ENCODE data around the gene NOVA2.

NOVA2 gene, protein sequence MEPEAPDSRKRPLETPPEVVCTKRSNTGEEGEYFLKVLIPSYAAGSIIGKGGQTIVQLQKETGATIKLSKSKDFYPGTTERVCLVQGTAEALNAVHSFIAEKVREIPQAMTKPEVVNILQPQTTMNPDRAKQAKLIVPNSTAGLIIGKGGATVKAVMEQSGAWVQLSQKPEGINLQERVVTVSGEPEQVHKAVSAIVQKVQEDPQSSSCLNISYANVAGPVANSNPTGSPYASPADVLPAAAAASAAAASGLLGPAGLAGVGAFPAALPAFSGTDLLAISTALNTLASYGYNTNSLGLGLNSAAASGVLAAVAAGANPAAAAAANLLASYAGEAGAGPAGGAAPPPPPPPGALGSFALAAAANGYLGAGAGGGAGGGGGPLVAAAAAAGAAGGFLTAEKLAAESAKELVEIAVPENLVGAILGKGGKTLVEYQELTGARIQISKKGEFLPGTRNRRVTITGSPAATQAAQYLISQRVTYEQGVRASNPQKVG

GRCh38 chr19:45973553-45974338, at the start of gene NOVA2:
Gene NOVA2, minus strand, starts transcription at chr19:45973865. Its CDS starts 514 bp downstream, at chr19:45973351.
- DNase-seq (ENCODE audit: low read depth, low spot score): no peak

DNA sequence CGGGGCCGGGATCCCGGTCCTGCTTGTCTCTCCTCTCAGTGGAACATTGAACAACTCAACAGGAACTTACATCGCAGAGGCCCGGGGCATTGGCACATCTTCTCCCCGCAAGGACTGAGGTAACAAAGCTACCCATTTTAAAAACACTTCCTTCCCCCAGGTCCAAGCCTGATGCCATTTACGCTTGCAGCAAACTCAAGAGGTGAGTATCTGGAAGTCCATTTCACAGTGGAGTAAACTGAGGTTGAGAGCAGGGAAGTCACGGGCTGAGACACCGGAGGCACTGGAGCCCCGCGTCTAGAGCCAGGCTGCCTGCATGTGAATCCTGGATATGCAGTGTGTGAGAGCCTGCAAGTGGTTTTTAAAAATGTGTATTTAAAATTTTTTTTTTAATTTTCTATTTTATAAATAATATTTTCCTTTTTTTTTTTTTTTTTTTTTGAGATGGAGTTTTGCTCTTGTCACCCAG, 49.7 kb upstream of the NOVA2 start:
- DNase-seq (ENCODE audit: low read depth, low spot score): no peak

- DNase-seq (ENCODE audit: low read depth, low spot score): no peak
Measured at GRCh38 chr19:46022431-46023310, 49.0 kb upstream of the NOVA2 start, which contains the start of gene PGLYRP1. Gene PGLYRP1, minus strand, starts transcription at chr19:46023053. Its CDS starts 32 bp downstream, at chr19:46023021.

- DNase-seq (ENCODE audit: low read depth, low spot score): no peak
Measured at GRCh38 chr19:46022061-46022430, 48.4 kb upstream of the NOVA2 start.

DNA sequence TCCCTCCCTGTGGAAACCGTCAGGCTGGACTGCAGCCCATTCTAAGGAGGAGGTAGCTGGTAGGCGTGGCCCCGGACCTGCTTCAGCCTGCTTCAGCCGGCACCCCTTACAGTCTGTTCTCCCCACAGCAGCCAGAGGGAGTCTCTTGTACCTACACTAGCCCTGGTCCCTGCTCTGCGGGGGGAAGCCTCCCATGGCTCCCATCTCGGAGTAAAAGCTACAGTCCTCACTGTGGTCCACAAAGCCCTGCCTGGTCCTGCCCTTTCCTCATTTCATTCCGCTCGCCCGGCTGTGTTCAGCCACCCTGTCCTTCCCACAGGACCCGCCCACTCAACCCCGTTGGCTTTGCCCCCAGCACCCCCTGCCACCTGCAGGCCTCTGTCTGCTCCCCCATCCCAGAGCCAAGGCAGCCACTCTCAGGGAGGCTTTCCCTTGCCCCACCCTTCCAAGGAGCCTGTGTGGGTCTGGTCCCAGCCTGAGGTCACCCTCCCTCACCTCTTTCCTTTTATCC, 47.9 kb upstream of the NOVA2 start:
- DNase-seq (ENCODE audit: low read depth, low spot score): no peak

GRCh38 chr19:46020819-46021125, 47.1 kb upstream of the NOVA2 start:
- DNase-seq (ENCODE audit: low read depth, low spot score): no peak

GRCh38 chr19:46019270-46019669, 45.6 kb upstream of the NOVA2 start:
- DNase-seq (ENCODE audit: low read depth, low spot score): no peak

GRCh38 chr19:46018729-46019251, 45.1 kb upstream of the NOVA2 start:
- DNase-seq (ENCODE audit: low read depth, low spot score): no peak

DNA sequence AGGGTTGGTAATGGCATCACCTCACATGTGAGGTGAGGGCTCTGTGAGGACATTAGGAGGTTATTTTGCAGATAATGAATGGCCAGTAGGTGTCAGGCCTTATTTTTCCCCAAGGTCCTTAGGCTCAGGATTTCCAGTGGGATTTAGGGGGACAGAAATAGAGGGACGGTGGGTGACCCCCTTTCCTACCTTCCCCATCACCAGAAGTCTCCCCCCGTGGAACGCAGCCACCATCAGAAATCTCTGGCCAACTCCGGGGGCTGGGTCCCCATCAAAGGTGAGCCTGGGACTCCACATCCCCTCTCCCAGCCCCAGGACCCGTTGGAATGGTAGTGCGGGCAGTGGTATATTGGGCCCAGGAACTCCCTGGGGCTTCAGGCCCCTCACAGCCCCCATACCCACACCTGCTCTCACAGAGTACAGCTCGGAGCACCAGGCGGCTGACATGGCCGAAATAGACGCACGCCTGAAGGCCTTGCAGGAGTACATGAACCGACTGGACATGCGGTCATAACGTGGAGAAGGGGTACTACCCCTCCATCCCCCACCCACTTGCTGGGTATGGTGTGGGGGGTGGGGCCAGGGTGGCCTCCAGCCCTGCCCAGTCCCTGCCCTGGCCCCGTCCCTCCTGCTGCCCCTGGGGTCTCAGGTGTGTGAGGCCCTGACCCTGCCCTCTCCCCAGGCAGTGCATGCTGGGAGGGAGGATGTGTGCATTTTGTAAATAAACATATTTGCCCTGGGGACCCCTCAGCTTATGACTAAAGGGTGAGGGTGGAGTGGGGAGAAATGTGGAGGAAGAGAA, 44.4 kb upstream of the NOVA2 start:
- no peak for DNase-seq (ENCODE audit: low read depth, low spot score)

DNA sequence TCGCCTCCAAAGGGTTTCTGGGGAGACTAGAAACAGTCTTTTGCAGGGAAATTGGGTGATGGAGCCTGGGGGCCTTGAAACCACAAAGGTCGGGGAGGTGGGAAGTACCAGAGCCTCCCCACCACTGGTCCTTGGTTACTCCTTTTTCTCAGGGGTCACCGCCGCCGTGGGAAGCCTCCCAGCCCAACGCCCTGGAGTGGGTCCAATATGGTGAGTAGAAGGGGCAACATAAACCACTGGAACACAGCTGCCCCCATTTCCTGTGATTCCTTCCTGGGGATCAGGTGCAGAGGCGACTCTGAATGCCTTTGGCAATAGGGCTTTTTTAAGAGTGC, 43.4 kb upstream of the NOVA2 start:
- DNase-seq (ENCODE audit: low read depth, low spot score): no peak

DNA sequence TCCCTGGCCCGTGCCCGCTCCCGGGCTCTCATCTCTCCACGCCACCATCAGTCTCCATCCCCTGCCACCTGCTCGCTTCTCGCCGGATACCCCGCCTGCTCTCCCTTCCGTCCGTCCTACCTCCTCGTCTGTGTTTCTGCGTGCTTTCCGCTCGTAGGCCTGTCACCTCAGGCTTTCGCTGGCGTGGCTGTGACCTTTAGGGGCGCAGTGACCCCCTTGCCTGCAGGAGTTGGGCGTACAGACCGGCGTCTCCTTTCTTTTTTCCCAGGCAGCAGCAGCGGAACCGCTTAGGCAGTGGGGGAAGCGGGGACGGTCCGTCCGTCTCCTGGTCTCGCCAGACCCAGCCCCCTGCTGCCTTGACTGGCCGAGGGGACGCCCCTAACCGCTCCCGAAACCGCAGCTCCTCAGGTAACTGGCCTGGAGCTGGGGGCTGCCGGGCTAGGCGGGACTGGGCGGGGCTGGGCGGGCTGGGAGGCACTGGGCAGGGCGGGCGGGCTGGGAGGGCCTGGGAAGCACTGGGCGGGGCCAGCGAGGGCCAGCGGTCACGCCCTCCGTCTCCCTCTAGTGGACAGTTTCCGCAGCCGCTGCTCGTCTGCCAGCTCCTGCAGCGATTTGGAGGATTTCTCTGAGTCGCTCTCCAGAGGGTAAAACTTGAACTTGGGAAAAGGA, 42.9 kb upstream of the NOVA2 start:
- DNase-seq (ENCODE audit: low read depth, low spot score): no peak

- DNase-seq (ENCODE audit: low read depth, low spot score): no peak
Measured at GRCh38 chr19:46015687-46016425, 42.2 kb upstream of the NOVA2 start.

- no peak for DNase-seq (ENCODE audit: low read depth, low spot score)
Measured at GRCh38 chr19:46014941-46015686, 41.4 kb upstream of the NOVA2 start.

- no peak for DNase-seq (ENCODE audit: low read depth, low spot score)
Measured at GRCh38 chr19:46014534-46014933, 40.9 kb upstream of the NOVA2 start.

- no peak for DNase-seq (ENCODE audit: low read depth, low spot score)
Measured at GRCh38 chr19:46009530-46010510, 36.2 kb upstream of the NOVA2 start.

- no peak for DNase-seq (ENCODE audit: low read depth, low spot score)
Measured at GRCh38 chr19:46006411-46006810, 32.7 kb upstream of the NOVA2 start.

DNA sequence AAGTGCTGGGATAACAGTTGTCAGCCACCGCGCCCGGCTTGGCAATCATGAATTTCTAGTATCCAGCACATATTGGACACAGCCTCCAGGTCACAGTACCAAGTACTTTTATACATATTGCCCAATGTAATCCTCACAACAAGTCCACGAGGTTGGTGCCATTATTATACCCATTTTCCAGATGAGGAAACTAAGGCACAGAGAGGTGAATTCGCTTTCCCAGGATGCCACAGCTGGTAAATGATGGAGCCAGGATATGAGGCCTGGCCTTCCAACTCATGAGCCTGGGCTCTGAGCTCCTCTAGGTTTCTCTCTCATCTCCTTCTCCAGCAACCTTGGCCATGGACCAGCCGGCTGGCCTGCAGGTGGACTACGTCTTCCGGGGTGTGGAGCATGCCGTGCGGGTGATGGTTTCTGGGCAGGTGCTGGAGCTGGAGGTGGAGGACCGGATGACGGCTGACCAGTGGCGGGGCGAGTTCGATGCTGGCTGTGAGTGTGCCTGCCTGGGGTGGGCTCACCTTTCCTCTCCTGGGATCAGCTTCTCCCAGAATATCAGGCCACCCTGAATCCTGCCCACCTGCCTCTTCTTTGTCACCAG, 29.1 kb upstream of the NOVA2 start:
- DNase-seq (ENCODE audit: low read depth, low spot score): no peak
